GM12801 (cell line): ENCODE measurements around the gene SNRNP70.

Experiments used
- CTCF ChIP-seq: IDR thresholded peaks from one replicate; pipeline ENCODE4 v1.5.1; 2011; ENCODE audit warnings: control low read depth; ENCODE audit not compliant: insufficient read length; ENCODE audit errors: extremely low read depth

The SNRNP70 gene

GRCh38 chr19:49148044-49148682 lies 62.9 kb downstream of the SNRNP70 start:
- TF ChIP-seq CTCF: no peak

GRCh38 chr19:49148784-49149651 lies 63.8 kb downstream of the SNRNP70 start:
- TF ChIP-seq CTCF: no peak

- no peak for TF ChIP-seq CTCF
Observed at GRCh38 chr19:49149652-49150105, 64.4 kb downstream of the SNRNP70 start.

- TF ChIP-seq CTCF: no peak
Observed at GRCh38 chr19:49150106-49150943, 65.1 kb downstream of the SNRNP70 start.

- TF ChIP-seq CTCF: no peak
Observed at GRCh38 chr19:49150944-49151243, 65.6 kb downstream of the SNRNP70 start.

- no peak for TF ChIP-seq CTCF
Observed at GRCh38 chr19:49151267-49152118, 66.2 kb downstream of the SNRNP70 start.
